Mucosa of stomach (tissue), 1 donor: ENCODE measurements around the gene NEK7.

ENCODE experiments used
- H3K27me3 ChIP-seq: one replicate; pipeline ENCODE4 v1.7.0; 2013; ENCODE audit warnings: mild to moderate bottlenecking, low read length; ENCODE audit not compliant: control insufficient read depth, insufficient read depth
- H3K36me3 ChIP-seq: one replicate; pipeline ENCODE4 v1.7.0; 2013; ENCODE audit warnings: low read length; ENCODE audit not compliant: control insufficient read depth, insufficient read depth
- H3K4me1 ChIP-seq: one replicate; pipeline ENCODE4 v1.7.0; 2013; ENCODE audit warnings: mild to moderate bottlenecking, low read length; ENCODE audit not compliant: control insufficient read depth, insufficient read depth
- H3K4me3 ChIP-seq: one replicate; pipeline ENCODE4 v1.7.0; 2013; ENCODE audit warnings: low read length
- H3K9ac ChIP-seq: one replicate; pipeline ENCODE4 v1.7.0; 2013; ENCODE audit warnings: mild to moderate bottlenecking, low read length, moderate library complexity
- H3K9me3 ChIP-seq: one replicate; pipeline ENCODE4 v1.7.0; 2013; ENCODE audit warnings: mild to moderate bottlenecking, low read length, moderate library complexity; ENCODE audit not compliant: control insufficient read depth
- donor health status: Pancreatic carcinoma.

The NEK7 gene

DNA sequence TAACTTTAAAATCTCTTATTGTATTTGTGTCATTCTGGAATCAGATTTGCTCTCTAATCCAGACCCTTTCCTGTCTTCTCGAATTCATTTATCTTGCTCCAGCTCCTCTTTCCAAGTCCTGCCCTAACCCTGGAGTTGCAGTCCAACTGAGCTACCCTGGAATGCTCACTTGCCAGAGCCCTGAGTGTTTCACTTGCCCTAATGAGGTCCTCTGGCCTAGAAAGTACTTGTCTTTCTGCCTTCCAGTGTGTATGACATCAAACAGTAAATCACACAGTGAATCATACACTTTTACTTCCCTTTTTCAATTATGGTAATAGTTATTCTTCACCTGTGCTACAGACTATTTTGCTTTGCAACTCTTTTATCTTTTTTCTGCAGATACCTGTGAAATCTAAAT, 96.9 kb downstream of the NEK7 start:
- Histone ChIP-seq H3K36me3 (no peaks in the 10 kb centered on the region), H3K9me3 (no peaks in the 10 kb centered on the region), H3K4me1 (peaks cover 5% of the 10 kb centered on the region), H3K27me3 (no peaks in the 10 kb centered on the region), H3K9ac (no peak overlapping the region), H3K4me3 (no peak overlapping the region)

GRCh38 chr1:198254521-198254920, 97.7 kb downstream of the NEK7 start:
- H3K4me1 ChIP-seq = peaks cover 5% of the 10 kb centered on the region
- H3K9ac ChIP-seq = no peak overlapping the region
- H3K4me3 ChIP-seq = no peak overlapping the region
- H3K27me3 ChIP-seq = no peaks in the 10 kb centered on the region
- H3K9me3 ChIP-seq = no peaks in the 10 kb centered on the region
- no peaks in the 10 kb centered on the region for H3K36me3 ChIP-seq

DNA sequence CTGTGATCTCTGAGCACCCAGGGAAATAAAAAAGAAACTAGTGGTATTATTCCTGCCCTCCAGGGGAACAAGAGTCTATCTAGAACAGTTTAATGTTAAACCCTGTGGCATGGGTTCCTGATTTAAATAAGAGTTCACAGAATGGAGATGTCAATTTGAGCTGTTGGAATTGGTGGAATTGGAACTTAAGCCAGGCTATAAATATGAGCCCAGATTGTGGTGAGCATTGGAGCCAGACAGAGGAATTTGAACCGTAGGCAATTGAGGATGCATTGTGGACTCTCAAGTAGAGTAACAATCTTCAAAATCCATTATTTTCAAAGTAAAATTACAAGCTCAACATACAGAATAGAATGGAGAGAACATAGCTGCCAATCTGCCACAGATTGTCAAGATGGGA, 98.2 kb downstream of the NEK7 start:
- no peak overlapping the region for H3K9ac ChIP-seq
- peaks cover 5% of the 10 kb centered on the region for H3K4me1 ChIP-seq
- no peaks in the 10 kb centered on the region for H3K36me3 ChIP-seq
- no peaks in the 10 kb centered on the region for H3K9me3 ChIP-seq
- no peaks in the 10 kb centered on the region for H3K27me3 ChIP-seq
- H3K4me3 ChIP-seq = no peak overlapping the region

DNA sequence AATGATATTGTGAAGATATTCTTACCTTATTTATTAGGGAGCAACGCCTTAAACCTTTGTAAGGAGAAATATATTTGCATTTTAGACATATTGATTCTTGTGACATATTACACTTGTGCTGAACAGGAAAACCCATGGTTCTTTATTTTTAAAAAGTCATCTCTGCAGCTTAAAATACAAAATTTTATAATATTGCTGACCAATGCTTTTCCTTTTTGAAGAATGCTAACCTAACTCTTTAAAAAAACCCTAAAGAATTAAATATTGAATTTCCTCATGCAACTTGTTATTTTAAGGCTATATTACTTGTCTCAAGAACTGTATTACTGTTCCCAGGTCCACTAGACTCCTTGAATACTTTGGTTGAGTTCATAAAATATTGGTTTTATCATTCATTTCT, 99.0 kb downstream of the NEK7 start:
- Histone ChIP-seq H3K27me3 (no peaks in the 10 kb centered on the region), H3K36me3 (no peaks in the 10 kb centered on the region), H3K4me1 (peaks cover 5% of the 10 kb centered on the region), H3K9ac (no peak overlapping the region), H3K9me3 (no peaks in the 10 kb centered on the region), H3K4me3 (no peak overlapping the region)

GRCh38 chr1:198258491-198258890, 101.7 kb downstream of the NEK7 start:
- no peak overlapping the region for H3K9ac ChIP-seq
- no peak overlapping the region for H3K4me3 ChIP-seq
- no peaks in the 10 kb centered on the region for H3K36me3 ChIP-seq
- H3K4me1 ChIP-seq = peaks cover 4% of the 10 kb centered on the region
- no peaks in the 10 kb centered on the region for H3K9me3 ChIP-seq
- H3K27me3 ChIP-seq = no peaks in the 10 kb centered on the region

GRCh38 chr1:198259333-198260074, 102.7 kb downstream of the NEK7 start:
- Histone ChIP-seq H3K4me1 (no peaks in the 10 kb centered on the region), H3K4me3 (no peak overlapping the region), H3K9me3 (no peaks in the 10 kb centered on the region), H3K9ac (no peak overlapping the region), H3K27me3 (no peaks in the 10 kb centered on the region), H3K36me3 (no peaks in the 10 kb centered on the region)

DNA sequence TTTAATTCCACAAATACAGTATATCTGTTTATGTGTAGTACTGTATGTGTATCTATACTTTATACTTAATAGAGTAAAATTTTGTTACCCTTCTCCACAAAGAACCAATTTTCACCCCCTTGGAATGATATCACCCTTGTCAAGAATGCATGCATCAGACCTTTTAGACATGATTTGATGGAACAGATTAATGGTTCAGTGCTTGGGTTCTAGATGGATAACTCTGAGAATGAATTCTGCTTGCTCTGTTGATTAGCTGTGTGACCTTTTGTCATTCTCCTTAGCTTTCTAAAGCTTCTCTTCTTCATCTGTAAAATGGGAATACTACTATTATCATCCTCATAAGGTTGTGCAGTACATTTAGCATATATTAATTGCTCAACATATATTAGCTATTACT, 105.1 kb downstream of the NEK7 start:
- Histone ChIP-seq H3K4me1 (no peaks in the 10 kb centered on the region), H3K27me3 (no peaks in the 10 kb centered on the region), H3K9me3 (no peaks in the 10 kb centered on the region), H3K36me3 (no peaks in the 10 kb centered on the region), H3K9ac (no peak overlapping the region), H3K4me3 (no peak overlapping the region)

- no peaks in the 10 kb centered on the region for H3K27me3 ChIP-seq
- H3K4me3 ChIP-seq = no peak overlapping the region
- H3K9me3 ChIP-seq = no peaks in the 10 kb centered on the region
- H3K36me3 ChIP-seq = no peaks in the 10 kb centered on the region
- no peak overlapping the region for H3K9ac ChIP-seq
- H3K4me1 ChIP-seq = no peaks in the 10 kb centered on the region
Measured at GRCh38 chr1:198263186-198263585, 106.4 kb downstream of the NEK7 start.

GRCh38 chr1:198264282-198264681, 107.5 kb downstream of the NEK7 start:
- Histone ChIP-seq H3K27me3 (no peaks in the 10 kb centered on the region), H3K9ac (no peak overlapping the region), H3K4me1 (no peaks in the 10 kb centered on the region), H3K4me3 (no peak overlapping the region), H3K36me3 (no peaks in the 10 kb centered on the region), H3K9me3 (no peaks in the 10 kb centered on the region)

- Histone ChIP-seq H3K9me3 (no peaks in the 10 kb centered on the region), H3K36me3 (no peaks in the 10 kb centered on the region), H3K9ac (no peak overlapping the region), H3K4me3 (no peak overlapping the region), H3K4me1 (no peaks in the 10 kb centered on the region), H3K27me3 (no peaks in the 10 kb centered on the region)
Measured at GRCh38 chr1:198265073-198265661, 108.4 kb downstream of the NEK7 start.

GRCh38 chr1:198267056-198267455, 110.3 kb downstream of the NEK7 start:
- no peaks in the 10 kb centered on the region for H3K4me1 ChIP-seq
- no peaks in the 10 kb centered on the region for H3K27me3 ChIP-seq
- H3K9ac ChIP-seq = no peak overlapping the region
- no peaks in the 10 kb centered on the region for H3K9me3 ChIP-seq
- no peak overlapping the region for H3K4me3 ChIP-seq
- H3K36me3 ChIP-seq = no peaks in the 10 kb centered on the region

- Histone ChIP-seq H3K4me3 (no peak overlapping the region), H3K27me3 (no peaks in the 10 kb centered on the region), H3K4me1 (no peaks in the 10 kb centered on the region), H3K9ac (no peak overlapping the region), H3K36me3 (no peaks in the 10 kb centered on the region), H3K9me3 (no peaks in the 10 kb centered on the region)
Measured at GRCh38 chr1:198267921-198268320, 111.1 kb downstream of the NEK7 start.
